HG03066 (cell line): ENCODE measurements around the gene CFL1.

Source experiments
- ATAC-seq: cut with Tn5 transposase; IDR thresholded peaks from one replicate; pipeline ENCODE4 v1.9.1; 2021; ENCODE audit warnings: low read depth; ENCODE audit not compliant: unreplicated experiment

Gene CFL1

DNA sequence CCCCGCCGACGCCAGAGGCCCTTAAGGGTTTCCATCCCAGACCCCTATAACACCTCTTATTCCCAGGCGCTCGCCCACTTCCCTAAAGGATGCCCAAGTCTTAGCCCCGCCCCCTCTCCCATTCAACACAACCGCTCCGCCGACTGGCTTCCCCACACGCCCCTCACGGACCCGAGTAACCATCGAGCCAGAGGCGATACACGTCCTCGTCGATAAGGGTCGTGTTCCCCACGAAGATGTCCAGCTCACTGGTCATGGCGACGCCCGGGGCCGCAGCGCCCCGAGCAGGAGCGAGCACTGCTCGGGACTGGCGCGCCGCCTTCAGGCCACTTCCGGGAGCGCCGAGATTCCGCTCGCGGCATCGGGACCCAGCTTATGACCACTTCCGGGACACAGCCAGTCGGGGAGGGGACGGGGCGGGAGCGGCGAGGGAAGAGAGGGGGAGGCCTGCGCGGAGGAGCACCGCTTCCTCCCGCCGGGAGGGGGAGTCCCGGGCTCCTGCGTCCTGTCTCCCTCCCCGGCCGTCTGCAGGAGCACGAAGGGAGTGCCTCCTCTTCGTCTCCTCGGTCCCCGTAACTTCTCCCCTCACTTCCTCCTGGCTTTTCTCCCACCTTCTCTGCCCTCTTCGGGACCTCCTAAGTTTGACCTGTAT is 30.3 kb upstream of the CFL1 start, which contains the start of gene FIBP:
Gene FIBP, minus strand, starts transcription at position 309 of the 652 bp plus-strand sequence. Its CDS starts 53 bp downstream, at position 256.
- ATAC-seq: no peak

DNA sequence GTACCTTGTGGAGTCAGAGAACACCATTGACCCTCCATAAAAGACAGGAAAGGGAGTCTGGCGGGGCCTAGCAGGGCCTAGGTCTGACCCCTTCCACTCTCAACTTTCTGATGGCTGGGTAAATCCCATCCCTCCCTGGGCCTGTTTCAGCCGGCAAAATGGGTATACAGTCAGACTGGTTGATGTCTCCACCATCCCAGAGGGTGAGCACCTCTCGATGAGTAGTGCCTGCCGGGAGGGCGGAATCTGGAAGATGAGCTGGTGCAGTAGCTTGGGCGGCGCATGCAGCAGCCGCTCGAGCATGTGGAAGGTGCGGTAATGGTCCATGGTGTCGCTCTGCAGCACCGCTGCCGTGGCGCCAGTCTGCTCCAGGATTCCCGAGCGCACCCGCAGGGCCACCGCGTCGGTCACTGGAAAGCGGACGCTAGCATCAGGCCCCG is 29.8 kb upstream of the CFL1 start:
- no peak for ATAC-seq

DNA sequence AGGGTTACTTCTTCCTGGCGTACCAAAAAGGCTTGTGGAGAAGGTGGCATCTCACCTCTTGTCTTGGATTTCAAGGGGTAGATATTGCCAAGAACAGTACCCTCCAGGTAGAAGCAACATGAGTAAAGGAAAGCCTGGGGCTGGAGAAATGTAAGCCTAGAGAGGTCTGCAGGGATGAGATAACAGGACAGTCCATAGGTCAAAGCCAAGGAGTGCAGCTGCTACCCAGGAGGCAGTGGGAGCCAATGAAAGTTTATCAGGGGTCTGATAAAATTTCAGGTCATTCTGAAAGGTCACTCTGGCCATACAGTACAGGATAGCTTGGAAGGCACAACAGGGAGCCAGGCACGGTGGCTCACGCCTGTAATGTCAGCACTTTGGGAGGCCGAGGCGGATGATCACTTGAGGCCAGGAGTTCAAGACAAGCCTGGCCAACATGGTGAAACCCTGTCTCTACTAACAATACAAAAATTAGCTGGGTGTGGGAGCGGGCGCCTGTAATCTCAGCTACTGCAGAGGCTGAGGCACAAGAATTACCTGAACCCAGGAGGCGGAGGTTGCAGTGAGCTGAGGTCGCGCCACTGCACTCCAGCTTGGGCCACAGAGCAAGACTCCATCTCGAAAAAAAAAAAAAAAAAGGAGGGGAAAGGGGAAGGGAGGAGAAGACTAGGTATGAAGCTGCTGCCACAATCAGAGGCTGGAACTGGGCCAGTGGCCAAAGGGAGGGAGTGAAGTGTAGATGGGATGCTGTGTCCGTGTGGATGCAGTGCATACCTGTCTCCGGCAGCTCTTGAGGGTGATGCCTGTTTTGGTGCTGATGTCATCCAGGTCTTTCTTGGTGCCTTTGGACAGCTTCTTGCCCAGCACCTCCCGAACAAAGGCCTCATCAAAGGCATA is 29.1 kb upstream of the CFL1 start:
- ATAC-seq: no peak

DNA sequence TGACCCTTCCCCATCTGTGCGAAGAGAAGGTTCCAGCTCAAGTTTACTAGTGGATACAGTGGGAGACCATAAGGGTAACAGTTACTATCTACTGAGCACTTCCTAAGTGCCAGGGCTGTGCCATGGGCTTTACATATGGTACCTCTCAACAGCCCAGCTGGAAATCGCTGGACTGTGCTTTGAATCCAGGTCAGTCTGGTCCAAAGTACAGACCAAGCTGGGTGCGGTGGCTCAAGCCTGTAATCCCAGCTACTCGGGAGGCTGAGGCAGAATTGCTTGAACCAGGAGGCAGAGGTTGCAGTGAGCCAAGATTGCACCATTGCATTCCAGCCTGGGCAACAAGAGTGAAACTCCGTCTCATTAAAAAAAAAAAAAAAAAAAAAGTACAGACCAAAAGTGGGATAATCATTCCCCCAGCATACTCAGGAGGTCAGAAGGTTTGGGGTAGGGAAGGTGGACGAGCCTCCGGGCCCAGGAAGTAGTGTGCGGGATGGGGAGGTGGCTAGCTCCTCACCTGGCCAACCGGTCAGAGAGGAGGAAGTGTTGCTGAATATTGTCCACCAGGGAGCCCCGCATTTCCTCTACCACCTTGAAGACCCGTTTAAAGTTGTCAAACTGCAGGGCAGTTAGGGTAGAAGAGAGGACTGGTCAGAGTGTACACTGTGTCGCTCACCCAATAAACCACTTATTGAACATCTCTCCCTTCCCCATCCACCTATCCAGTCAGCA is 28.0 kb upstream of the CFL1 start:
- ATAC-seq: no peak

DNA sequence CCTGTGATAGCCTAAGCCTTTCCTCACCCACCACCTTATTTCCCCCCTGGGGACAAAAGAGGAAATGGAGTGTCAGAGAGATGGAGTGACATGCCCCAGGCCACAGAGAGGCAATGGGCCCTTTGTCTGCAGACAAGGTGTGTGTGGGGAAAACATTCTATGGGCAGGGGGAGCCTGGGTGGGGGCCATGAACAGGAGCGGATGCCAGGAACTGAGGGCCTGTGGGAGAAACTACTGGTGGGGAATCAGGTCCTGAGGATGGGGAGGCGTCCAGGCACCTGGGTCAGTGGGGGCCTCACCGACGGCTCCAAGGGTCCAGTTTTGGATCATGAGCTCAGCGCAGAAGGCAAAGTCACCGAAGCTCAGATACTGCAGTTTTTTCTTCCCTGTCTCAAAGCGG is 27.3 kb upstream of the CFL1 start:
- ATAC-seq: no peak

DNA sequence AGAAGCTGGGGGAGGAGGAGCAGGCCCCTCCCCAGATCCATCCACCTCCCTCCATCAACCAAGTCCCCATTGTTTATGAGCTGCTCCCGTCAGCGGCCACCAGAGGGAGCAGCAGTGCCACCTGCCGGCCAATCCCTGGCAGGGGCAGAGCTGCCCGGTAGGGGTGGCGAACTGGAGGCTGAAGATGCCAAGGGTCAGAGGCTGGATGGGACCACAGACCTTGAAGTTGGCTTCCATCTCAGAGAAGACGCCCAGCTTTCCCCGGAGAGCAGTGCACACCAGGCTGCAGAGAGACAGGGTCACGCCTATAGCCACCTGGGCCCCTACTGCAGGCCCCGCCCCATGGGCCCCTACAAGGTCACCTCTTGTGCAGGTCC is 26.7 kb upstream of the CFL1 start:
- ATAC-seq: no peak

DNA sequence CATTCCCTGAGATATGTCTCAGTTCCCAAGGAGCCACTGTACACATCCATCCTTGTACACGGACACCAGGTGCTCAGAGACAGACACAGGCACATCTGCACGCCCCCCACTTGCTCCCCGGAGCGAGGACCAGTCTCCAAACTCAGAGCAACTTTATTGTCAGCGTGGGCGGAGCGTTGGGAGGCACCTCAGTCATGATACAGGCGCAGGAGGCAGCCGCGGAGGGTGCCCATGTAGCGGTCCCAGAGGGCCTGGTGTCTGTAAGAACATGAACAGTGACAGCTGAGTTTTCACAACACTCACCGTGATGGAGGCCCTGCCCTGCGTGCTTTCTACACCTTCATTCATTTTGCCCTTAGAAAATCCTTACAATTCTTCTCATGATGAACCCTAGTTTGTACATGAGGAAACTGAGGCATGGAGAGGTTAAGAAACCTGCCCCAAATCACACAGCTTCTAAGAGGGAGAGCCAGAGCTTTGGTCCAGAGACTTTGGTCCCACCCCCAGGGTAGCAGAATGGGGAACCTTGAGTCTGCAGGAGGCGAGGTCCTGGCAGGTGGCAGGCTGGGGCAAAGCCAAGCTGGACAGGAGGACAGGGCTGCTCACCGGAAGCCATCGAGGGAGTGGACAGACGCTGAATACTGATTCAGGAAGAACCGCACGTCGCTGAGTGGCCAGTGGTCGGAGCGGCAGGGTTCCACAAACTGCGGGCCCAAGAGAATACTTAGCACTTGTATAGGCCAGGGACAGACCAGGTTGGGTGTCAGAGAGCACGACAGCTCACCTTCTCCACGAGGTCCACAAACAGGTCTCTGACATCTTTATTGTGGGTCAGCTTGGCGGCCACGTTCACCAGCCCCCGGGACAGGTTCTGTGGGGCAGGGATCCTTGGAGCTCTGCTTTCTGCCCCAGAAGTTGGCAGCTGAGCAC is 26.1 kb upstream of the CFL1 start:
- ATAC-seq: no peak

DNA sequence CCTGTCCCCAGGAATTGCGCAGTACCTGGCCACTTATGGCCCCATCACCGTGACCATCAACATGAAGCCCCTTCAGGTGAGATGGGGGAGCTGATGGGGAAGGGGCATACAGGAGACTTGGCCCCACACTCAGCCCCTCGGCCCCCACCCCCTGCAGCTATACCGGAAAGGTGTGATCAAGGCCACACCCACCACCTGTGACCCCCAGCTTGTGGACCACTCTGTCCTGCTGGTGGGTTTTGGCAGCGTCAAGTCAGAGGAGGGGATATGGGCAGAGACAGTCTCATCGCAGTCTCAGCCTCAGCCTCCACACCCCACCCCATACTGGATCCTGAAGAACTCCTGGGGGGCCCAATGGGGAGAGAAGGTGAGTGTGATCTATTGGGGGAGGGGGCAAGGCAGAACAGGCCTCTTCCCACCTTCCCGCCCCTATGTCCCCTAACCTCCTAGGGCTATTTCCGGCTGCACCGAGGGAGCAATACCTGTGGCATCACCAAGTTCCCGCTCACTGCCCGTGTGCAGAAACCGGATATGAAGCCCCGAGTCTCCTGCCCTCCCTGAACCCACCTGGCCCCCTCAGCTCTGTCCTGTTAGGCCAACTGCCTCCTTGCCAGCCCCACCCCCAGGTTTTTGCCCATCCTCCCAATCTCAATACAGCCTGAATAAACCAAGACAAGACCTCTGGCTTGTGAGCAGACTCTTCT is 25.2 kb upstream of the CFL1 start:
- ATAC-seq: no peak

DNA sequence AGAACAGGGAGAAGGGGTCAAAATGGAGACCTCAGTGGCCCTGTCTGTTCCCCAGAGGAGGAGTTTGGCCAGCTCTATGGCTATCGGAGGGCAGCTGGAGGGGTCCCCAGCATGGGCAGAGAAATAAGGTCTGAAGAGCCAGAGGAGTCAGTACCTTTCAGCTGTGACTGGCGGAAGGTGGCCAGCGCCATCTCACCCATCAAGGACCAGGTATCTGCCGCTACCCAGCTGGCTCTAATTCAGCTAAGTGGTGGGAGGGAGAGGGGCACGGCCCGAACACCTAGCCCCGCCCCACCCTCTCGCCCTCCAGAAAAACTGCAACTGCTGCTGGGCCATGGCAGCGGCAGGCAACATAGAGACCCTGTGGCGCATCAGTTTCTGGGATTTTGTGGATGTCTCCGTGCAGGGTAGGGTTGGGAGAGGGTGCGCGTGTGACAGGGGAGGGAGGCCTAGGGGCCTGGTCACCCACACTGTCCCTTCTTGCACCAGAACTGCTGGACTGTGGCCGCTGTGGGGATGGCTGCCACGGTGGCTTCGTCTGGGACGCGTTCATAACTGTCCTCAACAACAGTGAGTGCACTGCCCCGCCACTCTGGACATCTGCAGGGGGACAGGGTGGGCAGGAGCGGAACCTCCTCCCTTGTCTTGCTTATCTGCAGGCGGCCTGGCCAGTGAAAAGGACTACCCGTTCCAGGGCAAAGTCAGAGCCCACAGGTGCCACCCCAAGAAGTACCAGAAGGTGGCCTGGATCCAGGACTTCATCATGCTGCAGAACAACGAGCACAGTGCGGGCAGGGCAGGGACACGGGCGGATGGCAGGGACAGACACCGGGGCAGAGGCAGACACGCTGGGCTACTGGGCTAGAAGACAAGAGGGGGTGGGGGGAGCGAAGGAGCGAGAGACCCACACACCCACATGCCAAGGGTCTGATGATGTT is 24.4 kb upstream of the CFL1 start:
- no peak for ATAC-seq

DNA sequence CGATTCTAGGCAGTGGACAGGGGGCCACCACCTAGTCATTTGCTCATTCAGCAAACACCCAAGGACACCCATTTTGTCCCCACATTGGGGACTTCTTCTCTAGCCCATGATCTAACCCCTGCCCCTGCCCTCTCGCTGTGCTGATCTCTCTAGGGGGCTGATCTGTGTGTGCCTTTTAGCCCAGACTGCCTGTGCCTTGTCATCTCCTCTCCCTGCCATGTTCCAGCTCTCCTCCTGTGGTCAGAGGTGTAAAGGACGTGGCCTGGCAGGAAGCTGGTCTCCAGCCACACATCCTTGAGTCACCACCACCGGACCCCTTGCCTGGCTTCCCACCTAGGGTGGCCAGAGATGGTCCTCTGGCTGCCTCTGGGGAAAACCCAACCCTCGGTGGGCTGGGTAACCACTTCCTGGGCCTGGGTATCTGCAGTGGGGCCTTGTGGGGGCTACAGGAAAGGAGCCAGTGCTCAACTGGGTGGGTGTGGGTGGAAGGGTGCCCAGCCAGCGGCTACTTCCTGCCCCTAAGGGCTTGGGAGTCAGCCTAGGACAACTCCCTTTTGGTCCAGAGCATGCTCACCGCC is 23.0 kb upstream of the CFL1 start:
- no peak for ATAC-seq

DNA sequence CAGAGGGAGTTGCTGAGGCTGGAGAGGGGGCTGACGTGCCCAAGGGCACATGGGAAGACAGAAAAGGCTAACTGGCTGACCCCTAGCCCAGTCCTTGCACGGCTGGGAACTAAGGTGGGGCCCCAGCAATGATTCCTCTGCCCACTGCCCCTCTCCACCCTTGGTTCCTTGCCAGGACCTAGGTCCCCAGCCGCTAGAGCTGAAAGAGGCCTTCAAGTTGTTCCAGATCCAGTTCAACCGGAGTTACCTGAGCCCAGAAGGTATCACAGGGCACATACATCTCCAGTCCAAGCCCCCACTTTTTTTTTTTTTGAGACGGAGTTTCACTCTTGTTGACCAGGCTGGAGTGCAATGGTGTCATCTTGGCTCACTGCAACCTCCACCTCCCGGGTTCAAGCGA is 22.0 kb upstream of the CFL1 start:
- no peak for ATAC-seq

DNA sequence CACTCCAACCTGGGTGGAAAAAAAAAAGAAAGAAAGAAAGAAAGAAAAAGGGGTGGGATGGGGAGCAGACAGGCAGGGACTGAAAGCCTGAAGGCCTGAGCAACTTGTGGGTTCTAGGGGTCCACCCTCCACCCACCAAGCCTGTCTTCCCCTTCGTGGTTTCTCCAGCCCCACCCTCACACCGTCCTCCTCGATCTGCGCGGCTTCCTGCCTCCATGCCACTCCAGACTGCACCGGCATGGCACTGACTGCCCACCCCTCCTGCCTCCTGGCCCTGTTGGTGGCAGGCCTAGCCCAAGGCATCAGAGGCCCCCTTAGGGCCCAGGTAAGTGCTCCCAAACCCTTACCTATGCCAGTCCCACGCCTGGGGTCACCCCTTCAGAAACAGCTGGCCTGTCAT is 21.6 kb upstream of the CFL1 start, which contains the start of gene CTSW:
Gene CTSW, plus strand, starts transcription at position 221 of the 400 bp plus-strand sequence. Its CDS starts 18 bp downstream, at position 239.
- no peak for ATAC-seq

DNA sequence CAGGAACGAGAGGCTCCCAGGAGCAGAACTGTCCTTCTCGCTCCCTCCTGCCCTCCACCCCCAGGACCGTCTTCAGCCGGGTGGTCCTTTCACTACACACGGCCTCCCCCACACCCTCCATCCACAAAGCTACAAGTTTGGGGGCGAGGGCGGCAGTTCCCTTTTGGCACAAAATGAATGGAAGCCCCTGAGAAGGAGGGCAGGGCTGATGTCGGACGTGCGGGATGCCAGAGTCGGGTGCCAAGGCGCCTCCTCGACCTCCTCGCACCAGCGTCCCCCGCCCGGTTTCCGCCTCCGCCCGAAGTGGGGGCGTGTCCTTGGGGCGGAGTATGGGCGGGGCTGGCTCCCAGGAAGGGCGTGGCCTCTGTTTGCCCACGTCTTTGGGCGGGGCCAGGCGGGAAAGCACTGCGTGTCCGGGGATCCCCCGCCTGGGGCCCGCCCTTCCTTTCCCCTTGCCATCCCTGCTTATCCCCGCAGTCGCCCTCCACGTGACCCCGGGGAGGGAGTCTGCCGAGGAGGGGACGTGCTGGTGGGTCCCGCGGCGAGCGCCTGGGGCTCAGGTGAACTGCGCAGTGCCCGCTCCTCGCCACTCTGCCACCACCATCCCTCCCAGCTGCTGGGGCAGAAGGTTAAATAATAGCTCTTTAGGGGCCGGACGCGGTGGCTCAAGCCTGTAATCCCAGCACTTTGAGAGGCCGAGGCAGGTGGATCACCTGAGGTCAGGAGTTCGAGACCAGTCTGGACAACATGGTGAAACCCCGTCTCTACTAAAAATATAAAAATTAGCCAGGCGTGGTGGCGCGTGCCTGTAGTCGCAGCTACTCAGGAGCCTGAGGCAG is 15.6 kb upstream of the CFL1 start:
- peak; percentile 65 for ATAC-seq

DNA sequence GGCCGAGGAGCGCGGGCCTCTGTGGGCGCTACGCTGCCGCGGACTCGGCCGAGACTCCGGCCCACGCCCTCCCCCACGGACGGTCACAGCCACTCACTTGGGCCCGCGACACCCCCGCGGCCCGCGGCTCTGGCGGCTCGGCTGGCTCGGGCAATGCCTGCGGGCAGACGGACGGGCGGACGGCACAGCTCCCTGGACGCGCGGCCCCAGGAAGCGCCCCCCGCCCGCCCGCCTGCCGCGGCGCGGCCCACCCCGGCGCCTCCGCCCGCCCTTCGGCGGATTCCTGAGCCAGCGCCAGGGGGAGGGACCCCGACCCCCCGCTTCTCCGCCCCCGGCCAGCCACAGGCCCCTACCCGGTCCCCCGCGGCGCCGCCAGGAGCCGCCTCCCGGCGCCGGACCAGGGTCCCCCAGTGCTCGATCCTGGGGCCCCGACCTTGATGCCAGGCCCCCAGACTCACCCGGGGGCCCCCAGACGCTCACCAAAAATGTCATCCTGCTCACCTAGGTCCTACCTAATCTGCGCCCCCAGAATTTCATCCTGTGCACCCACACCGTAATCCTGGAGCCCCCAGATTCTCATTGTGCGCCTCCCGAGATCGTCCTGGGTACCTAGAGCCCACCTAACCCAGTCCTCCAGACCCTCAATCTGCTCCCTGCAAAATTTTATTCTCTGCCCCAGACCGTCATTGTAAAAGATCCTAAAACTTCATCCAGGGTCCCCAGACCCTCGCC is 14.8 kb upstream of the CFL1 start, which contains the start of gene EFEMP2:
Gene EFEMP2, minus strand, starts transcription at position 215 of the 732 bp plus-strand sequence. CDS start 446 bp downstream, outside the sequence.
- no peak for ATAC-seq

DNA sequence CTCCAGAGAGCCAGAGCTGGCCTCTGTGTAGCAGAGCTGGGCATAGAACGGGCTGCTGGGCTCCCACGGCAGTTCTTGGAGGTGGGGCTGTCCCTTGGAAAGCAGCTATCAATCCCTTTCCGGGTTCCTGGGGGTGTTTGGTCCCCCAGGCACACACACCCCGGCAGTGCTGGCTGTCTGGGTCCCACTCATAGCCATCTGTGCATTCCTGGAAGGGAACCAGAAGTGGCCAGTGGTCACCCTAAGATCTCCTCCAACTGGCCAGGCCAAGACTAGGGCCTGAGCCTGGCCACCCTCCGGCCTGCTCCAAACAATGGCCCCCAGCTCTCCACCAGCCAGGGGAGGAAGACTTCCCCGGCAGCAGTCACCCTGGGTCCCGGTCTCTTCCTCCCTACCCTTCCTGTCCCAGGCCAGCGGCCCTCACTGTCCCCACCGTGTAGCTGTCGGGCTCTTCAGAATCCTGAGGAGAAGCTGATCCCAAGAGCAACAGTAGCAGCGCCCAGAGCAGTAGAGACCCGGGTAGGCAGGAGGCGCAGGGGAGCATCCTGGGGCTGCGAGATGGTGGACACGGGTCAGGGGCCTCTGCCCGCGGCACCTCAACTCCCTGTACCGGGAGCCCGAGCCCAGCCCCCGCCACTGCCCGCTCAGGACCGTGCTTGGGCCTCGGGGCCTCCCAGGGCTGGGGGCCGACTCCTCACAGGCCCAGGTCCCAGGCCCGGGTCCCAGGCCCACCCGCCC is 14.0 kb upstream of the CFL1 start:
- ATAC-seq: no peak
